B cell (primary cell): ENCODE results near the gene CROCC. TPM values are rescaled to one million over a fixed set of nuclear protein-coding genes. Genes with fewer than 3 reads are reported as not detected.
A peak's percentile ranks its signal among the peaks of the same experiment; 100 is the strongest.
"Not testable (repeated sequence)": the region's sequence is repeated elsewhere in the genome, so short reads cannot be mapped to it uniquely, and the experiment has no call there.

Experiments used
- ATAC-seq: fragments of 200-7000 bp; cut with Tn5 transposase; one replicate; pipeline ENCODE4 v1.10.0; 2021; ENCODE audit warnings: low read depth, mild to moderate bottlenecking, moderate number of reproducible peaks, moderate library complexity
- CTCF ChIA-PET: fragments of 350-600 bp; sonication (Branson Sonifier 250); formaldehyde crosslinking; loops from one replicate; lab custom pipeline; 2021; ENCODE audit warnings: antibody characterized with exemption, inconsistent platforms; lab: Charles Lee
- POLR2A ChIA-PET: fragments of 350-600 bp; sonication (Branson Sonifier 250); formaldehyde crosslinking; loops from one replicate; lab custom pipeline; 2021; ENCODE audit warnings: antibody characterized with exemption; lab: Charles Lee
- DNase-seq: peaks from one replicate; pipeline ENCODE4 v3.0.0; 2013
- H2AFZ ChIP-seq: 2 replicates; pipeline ENCODE4 v1.6.1; 2012; ENCODE audit warnings: mild to moderate bottlenecking, low read depth, low read length; ENCODE audit not compliant: insufficient read depth, poor library complexity, severe bottlenecking
- H3K27ac ChIP-seq, 2 donors: 1 replicate in 1 of 2; 2 replicates in 1 of 2; pipeline ENCODE4 v1.5.1; 2012 to 2013; ENCODE audit warnings: low read length in 2 of 2, mild to moderate bottlenecking in 2 of 2, moderate library complexity in 1 of 2
- H3K27me3 ChIP-seq, 4 experiments: fragments of 200-600 bp in 1 of 4; sonication (generic) in 1 of 4; replicated peaks in 1 of 4; 1 replicate in 2 of 4; 2 replicates in 2 of 4; pipeline versions ENCODE4 v1.6.1 to v1.7.0; 2013 to 2016; ENCODE audit warnings: low read length in 3 of 4, mild to moderate bottlenecking in 2 of 4, mixed read lengths in 1 of 4, moderate library complexity in 1 of 4; ENCODE audit not compliant: insufficient read depth in 4 of 4, control insufficient read depth in 3 of 4; ENCODE audit errors: control extremely low read depth in 1 of 4
- H3K36me3 ChIP-seq, 2 experiments: replicated peaks in 1 of 2; 1 replicate in 1 of 2; 2 replicates in 1 of 2; pipeline versions ENCODE4 v1.6.1 to v1.7.1; 2013; ENCODE audit warnings: low read length in 1 of 2; ENCODE audit not compliant: insufficient read depth in 2 of 2, control insufficient read depth in 1 of 2; ENCODE audit errors: control extremely low read depth in 1 of 2, extremely low read depth in 1 of 2
- H3K4me1 ChIP-seq, 2 donors: fragments of 200-600 bp in 1 of 2; sonication (generic) in 1 of 2; 1 replicate in 1 of 2; 2 replicates in 1 of 2; pipeline versions ENCODE4 v1.5.1 to v1.6.1; 2013 to 2017; ENCODE audit warnings: low read length in 2 of 2; ENCODE audit not compliant: control insufficient read depth in 2 of 2, insufficient read depth in 2 of 2
- H3K4me2 ChIP-seq: replicated peaks from 2 replicates; pipeline ENCODE3; 2012; ENCODE audit warnings: mild to moderate bottlenecking, low read depth, low read length; ENCODE audit not compliant: poor library complexity, severe bottlenecking
- H3K4me3 ChIP-seq, 5 experiments: fragments of 200-600 bp in 1 of 5; sonication (generic) in 1 of 5; 1 replicate in 3 of 5; 2 replicates in 2 of 5; pipeline versions ENCODE4 v1.5.1 to v1.7.0; 2011 to 2016; ENCODE audit warnings: low read length in 4 of 5, mild to moderate bottlenecking in 4 of 5, low read depth in 2 of 5, control low read depth in 1 of 5, moderate library complexity in 1 of 5; ENCODE audit not compliant: insufficient read depth in 1 of 5; ENCODE audit errors: control extremely low read depth in 1 of 5, extremely low read depth in 1 of 5
- H3K79me2 ChIP-seq: fragments of 200-600 bp; sonication (generic); one replicate; pipeline ENCODE4 v1.6.0; 2016; ENCODE audit warnings: low read length; ENCODE audit not compliant: control insufficient read depth, insufficient read depth
- H3K9ac ChIP-seq: fragments of 200-600 bp; sonication (generic); 2 replicates; pipeline ENCODE4 v1.6.1; 2017; ENCODE audit warnings: mild to moderate bottlenecking, low read length, moderate library complexity
- H3K9me3 ChIP-seq, 3 donors: one replicate each; pipeline versions ENCODE4 v1.6.1 to v1.7.1; 2013; ENCODE audit warnings: low read length in 2 of 3; ENCODE audit not compliant: control insufficient read depth in 2 of 3, insufficient read depth in 1 of 3; ENCODE audit errors: control extremely low read depth in 1 of 3
- H4K20me1 ChIP-seq: 2 replicates; pipeline ENCODE4 v1.6.0; 2012; ENCODE audit warnings: mild to moderate bottlenecking, low read length; ENCODE audit not compliant: insufficient read depth, control insufficient read depth, poor library complexity, severe bottlenecking
- H3K27ac Mint-ChIP-seq: one replicate; pipeline ENCODE4 v1.8.0; 2021; ENCODE audit warnings: mixed read lengths
- H3K27me3 Mint-ChIP-seq: one replicate; pipeline ENCODE4 v1.8.0; 2021; ENCODE audit warnings: mixed read lengths
- H3K4me1 Mint-ChIP-seq: one replicate; pipeline ENCODE4 v1.8.0; 2021; ENCODE audit warnings: mixed read lengths
- H3K4me3 Mint-ChIP-seq: one replicate; pipeline ENCODE4 v1.8.0; 2021; ENCODE audit warnings: mixed read lengths
- H3K9me3 Mint-ChIP-seq: one replicate; pipeline ENCODE4 v1.8.0; 2022; ENCODE audit warnings: mixed read lengths; ENCODE audit not compliant: insufficient read depth
- CTCF ChIP-seq: fragments of 200-600 bp; IDR thresholded peaks from one replicate; pipeline ENCODE4 v1.8.0; 2022; ENCODE audit warnings: antibody characterized with exemption, mild to moderate bottlenecking
- EZH2 ChIP-seq: IDR thresholded peaks from 2 replicates; pipeline ENCODE4 v1.6.1; 2012; ENCODE audit warnings: borderline replicate concordance, low read depth, mild to moderate bottlenecking, moderate library complexity, low read length; ENCODE audit not compliant: insufficient read depth, poor library complexity, severe bottlenecking
- whole genome bisulfite sequencing: methylation state at CpG from one replicate; pipeline ENCODE4 v1.1.5; 2013; ENCODE audit warnings: missing lambda C conversion rate; ENCODE audit not compliant: insufficient coverage; 5-methylcytosine and 5-hydroxymethylcytosine counted together
- intact Hi-C: fragments of 100-400 bp; cut with micrococcal nuclease; formaldehyde crosslinking; loops from one replicate; pipeline ENCODE4 v1.10.0; 2022
- polyA minus RNA-seq: library from RNA; depleted of rRNA, polyadenylated mRNA; stranded (reverse); fragments of >200 nt; gene quantifications from 2 replicates; pipeline ENCODE4 v1.2.3, GENCODE V29; 2012
- polyA plus RNA-seq: library from polyadenylated mRNA; depleted of rRNA; stranded (reverse); fragments of >200 nt; gene quantifications from 2 replicates; pipeline ENCODE4 v1.2.3, GENCODE V29; 2012
- total RNA-seq, 2 donors: library from RNA; stranded (reverse); fragments of 120-200 nt in 1 of 2; gene quantifications; 1 replicate in 1 of 2; 2 replicates in 1 of 2; pipeline versions ENCODE4 v1.2.3 to v1.2.4, GENCODE V29; 2013 to 2022

CROCC gene
- total RNA-seq (66.2 and 67.9 TPM in 2 replicates), polyA plus RNA-seq (89.3 and 120 TPM in 2 replicates), polyA minus RNA-seq (51.0 and 55.3 TPM in 2 replicates)
- 19.1 TPM for total RNA-seq (2013)

GRCh38 chr1:16921391-16922185, at the start of gene CROCC:
TSS of gene CROCC (plus strand) at chr1:16921931. CDS start at chr1:16922019, 88 bp downstream.
- Mint-ChIP-seq H3K4me1 (peaks cover 13% of the 10 kb centered on the region), H3K4me3 (peak within 1 kb of the TSS; percentile 64), H3K27me3 (no peaks in the 10 kb centered on the region), H3K9me3 (no peaks in the 10 kb centered on the region), H3K27ac (no peak within 1 kb of the TSS)
- TF ChIP-seq CTCF (no peak), EZH2 (no peak)
- ATAC-seq (peak; percentile 41), DNase-seq (no peak)
- H3K36me3 ChIP-seq, result no peaks in the 10 kb centered on the region
- peak within 1 kb of the TSS; percentile 71 for H3K4me2 ChIP-seq
- H2AFZ ChIP-seq, result peak within 1 kb of the TSS; percentile 64
- H3K27ac ChIP-seq, result peak within 1 kb of the TSS in 1 of 2 donors; percentile 16
- ChIA-PET CTCF (interaction anchor here (0.6 kb wide), 1 partner anchor 9 kb away, joined by 3 read pairs; no protein-coding TSS in a partner anchor), POLR2A (interaction anchor here (0.7 to 0.9 kb wide), 2 partner anchors 17 to 277 kb away, joined by 3 to 4 read pairs; no protein-coding TSS in a partner anchor)
- intact Hi-C loops, result no loop called here
- no peaks in the 10 kb centered on the region for H3K27me3 ChIP-seq
- peaks cover 11% of the 10 kb centered on the region in 2 donors for H3K4me1 ChIP-seq
- peaks cover 23% of the 10 kb centered on the region for H4K20me1 ChIP-seq
- 18% methylated on average over 17 of the region's 17 CpGs for WGBS
- peak within 1 kb of the TSS in 4 of 5 experiments; percentile 4 to 44 (median 22) for H3K4me3 ChIP-seq
- peaks cover 42% of the 10 kb centered on the region for H3K79me2 ChIP-seq
- H3K9me3 ChIP-seq, result peaks cover 0 to 4% (median 0%) of the 10 kb centered on the region in 3 donors
- H3K9ac ChIP-seq, result peak within 1 kb of the TSS; percentile 49

GRCh38 chr1:16872152-16873075, 49.3 kb upstream of the CROCC start:
- ATAC-seq (peak; percentile 47), DNase-seq (peak; percentile 60)
- H3K9me3 ChIP-seq, H3K9me3 Mint-ChIP-seq, H3K79me2 ChIP-seq, CTCF ChIA-PET, POLR2A ChIA-PET, H3K36me3 ChIP-seq, H3K27ac Mint-ChIP-seq, H4K20me1 ChIP-seq, intact Hi-C loops, H3K27ac ChIP-seq: not testable (repeated sequence)
- H3K9ac ChIP-seq, result peak overlapping the region; percentile 56
- peaks cover 12% of the 10 kb centered on the region for H3K4me1 Mint-ChIP-seq
- peaks cover 15% of the 10 kb centered on the region for H3K27me3 Mint-ChIP-seq
- 52% methylated on average over 37 of the region's 66 CpGs for WGBS
- peak overlapping the region; percentile 61 for H3K4me2 ChIP-seq
- H3K4me3 Mint-ChIP-seq, result peak overlapping the region; percentile 88
- peak overlapping the region in 4 of 5 experiments; percentile 24 to 56 (median 51) for H3K4me3 ChIP-seq
- H3K4me1 ChIP-seq, result peaks cover 3 to 13% of the 10 kb centered on the region in 2 donors
- H3K27me3 ChIP-seq, result peaks cover 0 to 16% (median 9%) of the 10 kb centered on the region in 4 experiments
- H2AFZ ChIP-seq, result peak overlapping the region; percentile 68
